Erythroblast (primary cell): Measurements from ENCODE around the gene HOXC6.

Experiments used
- GATA1 ChIP-seq: IDR thresholded peaks from 2 replicates; pipeline ENCODE4 v1.6.1; 2011; ENCODE audit warnings: low read depth, mild to moderate bottlenecking, control low read depth, low read length, moderate library complexity
- POLR2A ChIP-seq: IDR thresholded peaks from 2 replicates; pipeline ENCODE4 v1.6.1; 2011; ENCODE audit warnings: mild to moderate bottlenecking, low read length

GRCh38 chr12:54010972-54011664 lies 17.1 kb upstream of the HOXC6 start:
- no peak for TF ChIP-seq POLR2A
- no peak for TF ChIP-seq GATA1
